Measurements from ENCODE around the gene CADM1.

Gene CADM1

GRCh38 chr11:115515647-115516395 is 11.6 kb upstream of the CADM1 start:
- DNase-seq (ENCODE audit: low spot score), result no peak

- DNase-seq (ENCODE audit: low spot score), result no peak
Observed at GRCh38 chr11:115506954-115507675, 2.9 kb upstream of the CADM1 start.

GRCh38 chr11:115505175-115505574 is 960 bp upstream of the CADM1 start:
- no peak for DNase-seq (ENCODE audit: low spot score)

- no peak for DNase-seq (ENCODE audit: low spot score)
Observed at GRCh38 chr11:115503886-115504275, 334 bp downstream of the CADM1 start.

GRCh38 chr11:115503083-115503885 is 931 bp downstream of the CADM1 start:
- peak; percentile 39 for DNase-seq (ENCODE audit: low spot score)

GRCh38 chr11:115502636-115503082 is 1.6 kb downstream of the CADM1 start:
- no peak for DNase-seq (ENCODE audit: low spot score)

GRCh38 chr11:115501893-115502589 is 2.2 kb downstream of the CADM1 start:
- DNase-seq (ENCODE audit: low spot score), result peak; percentile 4

GRCh38 chr11:115501502-115501892 is 2.7 kb downstream of the CADM1 start:
- DNase-seq (ENCODE audit: low spot score), result no peak

- no peak for DNase-seq (ENCODE audit: low spot score)
Observed at GRCh38 chr11:115500547-115501501, 3.4 kb downstream of the CADM1 start.

- DNase-seq (ENCODE audit: low spot score), result no peak
Observed at GRCh38 chr11:115499891-115500290, 4.3 kb downstream of the CADM1 start.

- DNase-seq (ENCODE audit: low spot score), result no peak
Observed at GRCh38 chr11:115499241-115499799, 4.9 kb downstream of the CADM1 start.

GRCh38 chr11:115498354-115498753 is 5.9 kb downstream of the CADM1 start:
- DNase-seq (ENCODE audit: low spot score), result no peak

GRCh38 chr11:115497303-115497702 is 6.9 kb downstream of the CADM1 start:
- no peak for DNase-seq (ENCODE audit: low spot score)

GRCh38 chr11:115496892-115497291 is 7.3 kb downstream of the CADM1 start:
- no peak for DNase-seq (ENCODE audit: low spot score)

- no peak for DNase-seq (ENCODE audit: low spot score)
Observed at GRCh38 chr11:115493905-115494304, 10.3 kb downstream of the CADM1 start.

GRCh38 chr11:115493488-115493887 is 10.7 kb downstream of the CADM1 start:
- DNase-seq (ENCODE audit: low spot score), result no peak

- DNase-seq (ENCODE audit: low spot score), result no peak
Observed at GRCh38 chr11:115489466-115489865, 14.7 kb downstream of the CADM1 start.

GRCh38 chr11:115488945-115489344 is 15.3 kb downstream of the CADM1 start:
- no peak for DNase-seq (ENCODE audit: low spot score)

- DNase-seq (ENCODE audit: low spot score), result no peak
Observed at GRCh38 chr11:115481528-115481927, 22.7 kb downstream of the CADM1 start.

- no peak for DNase-seq (ENCODE audit: low spot score)
Observed at GRCh38 chr11:115480611-115481010, 23.6 kb downstream of the CADM1 start.

- DNase-seq (ENCODE audit: low spot score), result no peak
Observed at GRCh38 chr11:115477410-115477809, 26.8 kb downstream of the CADM1 start.

Data from kidney capillary endothelial cell (primary cell).